Measurements from ENCODE around the gene ZNF219. TPM values are rescaled to one million over a fixed set of nuclear protein-coding genes. Genes with fewer than 3 reads are reported as not detected.
A peak's percentile ranks its signal among the peaks of the same experiment; 100 is the strongest.

Gene ZNF219
- total and polyA plus RNA-seq, 2 of the 13 experiments (the other 11 are each of a cell fraction or from before 2014, with no cell fraction given): 34.5 to 36.6 TPM

GRCh38 chr14:21096978-21097635, 1.3 kb downstream of the ZNF219 start (continued):
- TF ChIP-seq PAWR (CRISPR knock-in tag; IDR thresholded peaks at IDR 0.05; ENCODE audit: borderline replicate concordance) (no peak), MTA3 (CRISPR knock-in tag; IDR thresholded peaks at IDR 0.05) (no peak), PRDM15 (CRISPR knock-in tag; IDR thresholded peaks at IDR 0.05) (no peak), ZNF256 (CRISPR knock-in tag; conservative IDR thresholded peaks at IDR 0.05) (no peak), ZNF513 (CRISPR knock-in tag; conservative IDR thresholded peaks at IDR 0.05) (no peak), MTERF4 (CRISPR knock-in tag; IDR thresholded peaks at IDR 0.05) (no peak)
- TF ChIP-seq, protein P1, sequence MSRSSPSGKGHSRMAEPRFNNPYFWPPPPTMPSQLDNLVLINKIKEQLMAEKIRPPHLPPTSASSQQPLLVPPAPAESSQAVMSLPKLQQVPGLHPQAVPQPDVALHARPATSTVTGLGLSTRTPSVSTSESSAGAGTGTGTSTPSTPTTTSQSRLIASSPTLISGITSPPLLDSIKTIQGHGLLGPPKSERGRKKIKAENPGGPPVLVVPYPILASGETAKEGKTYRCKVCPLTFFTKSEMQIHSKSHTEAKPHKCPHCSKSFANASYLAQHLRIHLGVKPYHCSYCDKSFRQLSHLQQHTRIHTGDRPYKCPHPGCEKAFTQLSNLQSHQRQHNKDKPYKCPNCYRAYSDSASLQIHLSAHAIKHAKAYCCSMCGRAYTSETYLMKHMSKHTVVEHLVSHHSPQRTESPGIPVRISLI (CRISPR knock-in tag; IDR thresholded peaks at IDR 0.05; ENCODE audit: borderline replicate concordance): no peak
- TF ChIP-seq, protein P2, sequence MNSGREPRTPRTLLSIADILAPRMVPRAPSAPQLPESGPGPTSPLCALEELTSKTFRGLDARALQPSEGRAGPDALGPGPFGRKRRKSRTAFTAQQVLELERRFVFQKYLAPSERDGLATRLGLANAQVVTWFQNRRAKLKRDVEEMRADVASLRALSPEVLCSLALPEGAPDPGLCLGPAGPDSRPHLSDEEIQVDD (CRISPR knock-in tag; IDR thresholded peaks at IDR 0.05; ENCODE audit: borderline replicate concordance): no peak
- TF ChIP-seq, protein P3, sequence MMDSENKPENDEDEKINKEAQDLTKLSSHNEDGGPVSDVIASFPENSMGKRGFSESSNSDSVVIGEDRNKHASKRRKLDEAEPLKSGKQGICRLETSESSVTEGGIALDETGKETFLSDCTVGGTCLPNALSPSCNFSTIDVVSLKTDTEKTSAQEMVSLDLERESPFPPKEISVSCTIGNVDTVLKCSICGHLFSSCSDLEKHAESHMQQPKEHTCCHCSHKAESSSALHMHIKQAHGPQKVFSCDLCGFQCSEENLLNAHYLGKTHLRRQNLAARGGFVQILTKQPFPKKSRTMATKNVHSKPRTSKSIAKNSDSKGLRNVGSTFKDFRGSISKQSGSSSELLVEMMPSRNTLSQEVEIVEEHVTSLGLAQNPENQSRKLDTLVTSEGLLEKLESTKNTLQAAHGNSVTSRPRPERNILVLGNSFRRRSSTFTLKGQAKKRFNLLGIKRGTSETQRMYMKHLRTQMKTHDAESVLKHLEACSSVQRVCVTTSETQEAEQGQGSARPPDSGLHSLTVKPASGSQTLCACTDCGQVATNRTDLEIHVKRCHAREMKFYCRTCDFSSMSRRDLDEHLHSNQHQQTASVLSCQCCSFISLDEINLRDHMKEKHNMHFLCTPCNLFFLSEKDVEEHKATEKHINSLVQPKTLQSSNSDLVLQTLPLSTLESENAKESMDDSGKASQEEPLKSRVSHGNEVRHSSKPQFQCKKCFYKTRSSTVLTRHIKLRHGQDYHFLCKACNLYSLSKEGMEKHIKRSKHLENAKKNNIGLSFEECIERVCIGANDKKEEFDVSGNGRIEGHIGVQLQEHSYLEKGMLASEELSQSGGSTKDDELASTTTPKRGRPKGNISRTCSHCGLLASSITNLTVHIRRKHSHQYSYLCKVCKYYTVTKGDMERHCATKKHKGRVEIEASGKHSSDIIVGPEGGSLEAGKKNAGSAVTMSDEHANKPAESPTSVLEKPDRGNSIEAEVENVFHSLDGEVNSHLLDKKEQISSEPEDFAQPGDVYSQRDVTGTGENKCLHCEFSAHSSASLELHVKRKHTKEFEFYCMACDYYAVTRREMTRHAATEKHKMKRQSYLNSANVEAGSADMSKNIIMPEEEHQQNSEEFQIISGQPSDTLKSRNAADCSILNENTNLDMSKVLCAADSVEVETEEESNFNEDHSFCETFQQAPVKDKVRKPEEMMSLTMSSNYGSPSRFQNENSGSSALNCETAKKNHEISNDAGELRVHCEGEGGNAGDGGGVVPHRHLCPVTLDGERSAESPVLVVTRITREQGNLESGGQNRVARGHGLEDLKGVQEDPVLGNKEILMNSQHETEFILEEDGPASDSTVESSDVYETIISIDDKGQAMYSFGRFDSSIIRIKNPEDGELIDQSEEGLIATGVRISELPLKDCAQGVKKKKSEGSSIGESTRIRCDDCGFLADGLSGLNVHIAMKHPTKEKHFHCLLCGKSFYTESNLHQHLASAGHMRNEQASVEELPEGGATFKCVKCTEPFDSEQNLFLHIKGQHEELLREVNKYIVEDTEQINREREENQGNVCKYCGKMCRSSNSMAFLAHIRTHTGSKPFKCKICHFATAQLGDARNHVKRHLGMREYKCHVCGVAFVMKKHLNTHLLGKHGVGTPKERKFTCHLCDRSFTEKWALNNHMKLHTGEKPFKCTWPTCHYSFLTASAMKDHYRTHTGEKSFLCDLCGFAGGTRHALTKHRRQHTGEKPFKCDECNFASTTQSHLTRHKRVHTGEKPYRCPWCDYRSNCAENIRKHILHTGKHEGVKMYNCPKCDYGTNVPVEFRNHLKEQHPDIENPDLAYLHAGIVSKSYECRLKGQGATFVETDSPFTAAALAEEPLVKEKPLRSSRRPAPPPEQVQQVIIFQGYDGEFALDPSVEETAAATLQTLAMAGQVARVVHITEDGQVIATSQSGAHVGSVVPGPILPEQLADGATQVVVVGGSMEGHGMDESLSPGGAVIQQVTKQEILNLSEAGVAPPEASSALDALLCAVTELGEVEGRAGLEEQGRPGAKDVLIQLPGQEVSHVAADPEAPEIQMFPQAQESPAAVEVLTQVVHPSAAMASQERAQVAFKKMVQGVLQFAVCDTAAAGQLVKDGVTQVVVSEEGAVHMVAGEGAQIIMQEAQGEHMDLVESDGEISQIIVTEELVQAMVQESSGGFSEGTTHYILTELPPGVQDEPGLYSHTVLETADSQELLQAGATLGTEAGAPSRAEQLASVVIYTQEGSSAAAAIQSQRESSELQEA (CRISPR knock-in tag; IDR thresholded peaks at IDR 0.05; ENCODE audit: not compliant biosample characterization): peak; percentile 29

Measured in HepG2 (cell line).